PC-3 (cell line): ENCODE data around the gene LIMK1. TPM values are rescaled to one million over a fixed set of nuclear protein-coding genes. Genes with fewer than 3 reads are reported as not detected.

ENCODE experiments used
- ATAC-seq: fragments of 200-7000 bp; cut with Tn5 transposase; 2 replicates; pipeline ENCODE4 v1.9.1; 2020; ENCODE audit warnings: mild to moderate bottlenecking, moderate library complexity
- BruUV-seq: library from RNA; stranded (reverse); fragments of 400-500 nt; replicated peaks from 2 replicates; lab custom pipeline; 2021; lab: Mats Ljungman, UMichigan
- CTCF ChIA-PET: fragments of 300-600 bp; sonication (Branson Sonifier 250); formaldehyde crosslinking; loops from one replicate; lab custom pipeline; 2022; ENCODE audit warnings: antibody characterized with exemption; lab: Charles Lee
- POLR2A ChIA-PET: fragments of 300-600 bp; sonication (Branson Sonifier 250); formaldehyde crosslinking; loops from one replicate; lab custom pipeline; 2022; ENCODE audit warnings: antibody characterized with exemption; ENCODE audit not compliant: unreplicated experiment; lab: Charles Lee
- DNase-seq: peaks from one replicate; pipeline ENCODE4 v3.0.0-alpha.2; 2015
- H2AFZ ChIP-seq: fragments of 300-600 bp; sonication (generic); 2 replicates; pipeline ENCODE4 v1.6.0; 2016; ENCODE audit warnings: antibody characterized with exemption, low read length
- H3F3A ChIP-seq: fragments of 300-600 bp; sonication (generic); one replicate; pipeline ENCODE4 v1.6.0; 2017; ENCODE audit warnings: antibody characterized with exemption, low read length, control low read depth, mild to moderate bottlenecking; ENCODE audit not compliant: unreplicated experiment
- H3K27ac ChIP-seq: fragments of 300-600 bp; sonication (generic); 2 replicates; pipeline ENCODE4 v1.5.1; 2016; ENCODE audit warnings: mild to moderate bottlenecking, low read length
- H3K27me3 ChIP-seq: fragments of 300-600 bp; sonication (generic); 2 replicates; pipeline ENCODE4 v1.6.1; 2016; ENCODE audit warnings: low read length, mixed read lengths
- H3K36me3 ChIP-seq: fragments of 300-600 bp; sonication (generic); 2 replicates; pipeline ENCODE4 v1.6.1; 2016; ENCODE audit warnings: low read depth, mixed run types, low read length, mixed read lengths
- H3K4me1 ChIP-seq: fragments of 300-600 bp; sonication (generic); 2 replicates; pipeline ENCODE4 v1.5.1; 2016; ENCODE audit warnings: low read length; ENCODE audit not compliant: insufficient read depth
- H3K4me2 ChIP-seq: fragments of 300-600 bp; sonication (generic); 2 replicates; pipeline ENCODE4 v1.6.0; 2016; ENCODE audit warnings: low read length
- H3K4me3 ChIP-seq: fragments of 300-600 bp; sonication (generic); 2 replicates; pipeline ENCODE4 v1.5.1; 2016; ENCODE audit warnings: mild to moderate bottlenecking, low read length, mixed read lengths
- H3K79me2 ChIP-seq: fragments of 300-600 bp; sonication (generic); 2 replicates; pipeline ENCODE4 v1.6.1; 2017; ENCODE audit warnings: low read length, mixed read lengths
- H3K9ac ChIP-seq: fragments of 300-600 bp; sonication (generic); 2 replicates; pipeline ENCODE4 v1.6.0; 2016; ENCODE audit warnings: mild to moderate bottlenecking, low read length
- H3K9me2 ChIP-seq: fragments of 300-600 bp; sonication (generic); replicated peaks from 2 replicates; pipeline ENCODE4 v1.6.1; 2016; ENCODE audit warnings: mixed run types, low read length, mixed read lengths
- H3K9me3 ChIP-seq: fragments of 300-600 bp; sonication (generic); 2 replicates; pipeline ENCODE4 v1.6.1; 2016; ENCODE audit warnings: low read length, mixed read lengths
- H4K20me1 ChIP-seq: fragments of 300-600 bp; sonication (generic); 2 replicates; pipeline ENCODE4 v1.6.1; 2016; ENCODE audit warnings: low read length, mixed read lengths
- EZH2 ChIP-seq: fragments of 300-600 bp; sonication (generic); IDR thresholded peaks from one replicate; pipeline ENCODE4 v1.6.1; 2017; ENCODE audit warnings: antibody characterized with exemption, mild to moderate bottlenecking, low read length; ENCODE audit not compliant: unreplicated experiment
- EZH2phosphoT487 ChIP-seq: fragments of 300-600 bp; sonication (generic); IDR thresholded peaks from 2 replicates; pipeline ENCODE4 v1.6.1; 2018; ENCODE audit warnings: mild to moderate bottlenecking, antibody characterized with exemption, low read length, borderline replicate concordance
- intact Hi-C: fragments of 100-400 bp; cut with micrococcal nuclease; formaldehyde crosslinking; loops from 2 replicates; pipeline ENCODE4 v1.9.0; 2023
- total RNA-seq: library from RNA; depleted of rRNA; stranded (reverse); fragments of >200 nt; gene quantifications from 2 replicates; pipeline ENCODE4 v1.2.3, GENCODE V29; 2014
- TF ChIP-seq, protein P1 (sequence below): fragments of 300-600 bp; sonication (generic); conservative IDR thresholded peaks from 2 replicates; pipeline ENCODE4 v1.5.1; 2017; ENCODE audit warnings: antibody characterized with exemption, low read depth, mild to moderate bottlenecking, low read length

The LIMK1 gene
- total RNA-seq, 1 experiment from 2014 or later = 40.3 TPM

DNA sequence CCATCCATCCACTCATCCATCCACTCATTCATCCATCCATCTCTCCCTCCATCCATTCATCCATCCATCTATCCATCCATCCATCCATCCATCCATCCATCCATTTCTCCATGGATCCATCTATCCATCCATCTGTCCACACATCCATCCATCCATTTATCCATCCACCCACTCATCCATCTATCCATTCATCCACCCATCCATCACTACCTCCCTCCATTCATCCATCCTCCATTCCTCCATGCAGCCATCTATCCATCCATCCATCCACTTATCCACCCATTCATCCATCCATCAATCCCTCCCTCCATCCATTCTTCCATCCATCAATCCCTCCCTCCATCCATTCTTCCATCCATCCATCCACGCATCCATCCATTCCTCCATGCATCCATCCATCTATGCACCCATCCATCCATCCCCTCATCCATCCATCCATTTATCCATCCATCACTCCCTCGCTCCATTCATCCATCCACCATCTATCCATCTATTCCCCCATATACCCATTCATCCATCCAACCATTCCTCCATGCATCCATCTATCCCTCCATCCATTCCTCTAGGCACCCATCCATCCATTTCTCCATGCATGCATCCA, 34.5 kb upstream of the LIMK1 start:
- intact Hi-C loops = no loop called here
- Histone ChIP-seq H3K9me2 (no peaks in the 10 kb centered on the region), H3K4me2 (no peak overlapping the region), H4K20me1 (no peaks in the 10 kb centered on the region), H3K27me3 (no peaks in the 10 kb centered on the region), H3K79me2 (no peaks in the 10 kb centered on the region), H3K9ac (no peak overlapping the region), H3K9me3 (no peaks in the 10 kb centered on the region), H3F3A (no peaks in the 10 kb centered on the region), H2AFZ (no peak overlapping the region), H3K4me3 (no peak overlapping the region), H3K4me1 (no peaks in the 10 kb centered on the region), H3K27ac (no peak overlapping the region), H3K36me3 (no peaks in the 10 kb centered on the region)
- TF ChIP-seq EZH2 = no peak
- TF ChIP-seq, protein P1, sequence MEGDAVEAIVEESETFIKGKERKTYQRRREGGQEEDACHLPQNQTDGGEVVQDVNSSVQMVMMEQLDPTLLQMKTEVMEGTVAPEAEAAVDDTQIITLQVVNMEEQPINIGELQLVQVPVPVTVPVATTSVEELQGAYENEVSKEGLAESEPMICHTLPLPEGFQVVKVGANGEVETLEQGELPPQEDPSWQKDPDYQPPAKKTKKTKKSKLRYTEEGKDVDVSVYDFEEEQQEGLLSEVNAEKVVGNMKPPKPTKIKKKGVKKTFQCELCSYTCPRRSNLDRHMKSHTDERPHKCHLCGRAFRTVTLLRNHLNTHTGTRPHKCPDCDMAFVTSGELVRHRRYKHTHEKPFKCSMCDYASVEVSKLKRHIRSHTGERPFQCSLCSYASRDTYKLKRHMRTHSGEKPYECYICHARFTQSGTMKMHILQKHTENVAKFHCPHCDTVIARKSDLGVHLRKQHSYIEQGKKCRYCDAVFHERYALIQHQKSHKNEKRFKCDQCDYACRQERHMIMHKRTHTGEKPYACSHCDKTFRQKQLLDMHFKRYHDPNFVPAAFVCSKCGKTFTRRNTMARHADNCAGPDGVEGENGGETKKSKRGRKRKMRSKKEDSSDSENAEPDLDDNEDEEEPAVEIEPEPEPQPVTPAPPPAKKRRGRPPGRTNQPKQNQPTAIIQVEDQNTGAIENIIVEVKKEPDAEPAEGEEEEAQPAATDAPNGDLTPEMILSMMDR = no peak
- TF ChIP-seq EZH2phosphoT487 = no peak
- no TSS peak for BruUV-seq
- DNase-seq = no peak
- ChIA-PET POLR2A (no interaction called here), CTCF (interaction anchor here (0.6 kb wide), 1 partner anchor 152 kb away, joined by 11 read pairs; no protein-coding TSS in a partner anchor)
- no peak for ATAC-seq

DNA sequence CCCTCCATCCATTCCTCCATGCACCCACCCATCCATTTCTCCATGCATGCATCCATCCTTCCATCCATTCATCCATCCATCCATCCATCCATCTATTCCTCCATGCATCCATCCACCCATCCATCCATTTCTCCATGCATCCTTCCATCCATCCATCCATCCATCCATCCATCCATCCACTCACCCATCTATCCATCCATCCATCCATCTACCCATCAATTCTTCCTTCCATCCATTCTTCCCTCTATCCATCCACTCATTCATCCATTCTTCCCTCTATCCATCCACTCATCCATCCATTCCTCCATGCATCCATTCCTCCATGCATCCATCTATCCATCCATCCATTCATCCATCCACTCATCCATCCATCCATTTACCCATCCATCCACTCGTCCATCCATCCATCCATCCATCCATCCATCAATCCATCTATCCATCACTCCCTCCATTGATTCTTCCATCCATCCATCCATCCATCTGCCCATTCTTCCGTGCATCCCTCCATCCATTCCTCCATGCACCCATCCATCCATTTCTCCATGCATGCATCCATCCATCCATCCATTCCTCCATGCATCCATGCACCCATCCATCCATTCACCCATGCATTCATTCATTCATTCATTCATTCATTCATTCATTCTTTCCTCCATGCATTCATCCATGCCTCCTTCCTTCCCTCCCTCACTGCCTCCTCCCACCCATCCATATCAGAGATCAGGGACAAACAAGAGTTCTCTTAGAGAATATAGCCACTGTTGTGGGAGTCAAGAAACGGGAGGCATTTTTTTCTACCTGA, 33.4 kb upstream of the LIMK1 start:
- H3K27ac ChIP-seq = no peak overlapping the region
- no peak for ATAC-seq
- H2AFZ ChIP-seq = no peak overlapping the region
- no peaks in the 10 kb centered on the region for H3K9me2 ChIP-seq
- no peaks in the 10 kb centered on the region for H3K4me1 ChIP-seq
- TF ChIP-seq, protein P1 = no peak
- TF ChIP-seq EZH2 = no peak
- no peak for TF ChIP-seq EZH2phosphoT487
- H3F3A ChIP-seq = no peaks in the 10 kb centered on the region
- H3K4me2 ChIP-seq = no peak overlapping the region
- no peaks in the 10 kb centered on the region for H3K36me3 ChIP-seq
- no peak overlapping the region for H3K9ac ChIP-seq
- no peak overlapping the region for H3K4me3 ChIP-seq
- H4K20me1 ChIP-seq = no peaks in the 10 kb centered on the region
- no peaks in the 10 kb centered on the region for H3K79me2 ChIP-seq
- H3K9me3 ChIP-seq = no peaks in the 10 kb centered on the region
- no peak for DNase-seq
- ChIA-PET POLR2A (no interaction called here), CTCF (no interaction called here)
- H3K27me3 ChIP-seq = no peaks in the 10 kb centered on the region
- intact Hi-C loops = loop anchor here (5.0 kb wide), 1 partner anchor 152 kb away; no protein-coding TSS in a partner anchor
- no TSS peak for BruUV-seq
